ENCODE data around the gene F11R. TPM values are rescaled to one million over a fixed set of nuclear protein-coding genes. Genes with fewer than 3 reads are reported as not detected.
A peak's percentile ranks its signal among the peaks of the same experiment; 100 is the strongest.
"Not testable (repeated sequence)": the region's sequence is repeated elsewhere in the genome, so short reads cannot be mapped to it uniquely, and the experiment has no call there.

Gene F11R
- total RNA-seq, 2 donors from 2014 or later: 134 to 179 TPM

DNA sequence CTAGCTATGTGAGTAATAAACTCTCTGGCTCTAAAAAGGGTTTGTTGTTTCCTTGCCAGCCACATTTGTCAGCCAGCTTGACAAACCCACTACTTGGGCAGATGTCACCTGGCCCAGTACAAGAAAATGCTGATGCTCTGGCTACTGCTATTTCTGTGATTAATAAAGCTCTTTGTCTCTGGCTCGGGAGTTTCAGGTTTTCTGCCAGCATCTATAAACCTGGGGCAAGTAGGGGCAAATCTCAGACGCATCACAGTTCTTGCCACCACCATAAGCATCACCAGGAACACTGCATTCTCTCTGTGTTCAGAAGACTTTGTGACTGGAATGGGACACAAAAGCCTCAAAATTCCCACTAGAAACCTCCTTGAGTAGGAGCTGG is 68.8 kb downstream of the F11R start:
- no peak overlapping the region for H3K27ac ChIP-seq
- intact Hi-C loops (cut with DNase I): no loop called here
- H3K4me3 ChIP-seq: no peak overlapping the region
- TF ChIP-seq, protein P1, sequence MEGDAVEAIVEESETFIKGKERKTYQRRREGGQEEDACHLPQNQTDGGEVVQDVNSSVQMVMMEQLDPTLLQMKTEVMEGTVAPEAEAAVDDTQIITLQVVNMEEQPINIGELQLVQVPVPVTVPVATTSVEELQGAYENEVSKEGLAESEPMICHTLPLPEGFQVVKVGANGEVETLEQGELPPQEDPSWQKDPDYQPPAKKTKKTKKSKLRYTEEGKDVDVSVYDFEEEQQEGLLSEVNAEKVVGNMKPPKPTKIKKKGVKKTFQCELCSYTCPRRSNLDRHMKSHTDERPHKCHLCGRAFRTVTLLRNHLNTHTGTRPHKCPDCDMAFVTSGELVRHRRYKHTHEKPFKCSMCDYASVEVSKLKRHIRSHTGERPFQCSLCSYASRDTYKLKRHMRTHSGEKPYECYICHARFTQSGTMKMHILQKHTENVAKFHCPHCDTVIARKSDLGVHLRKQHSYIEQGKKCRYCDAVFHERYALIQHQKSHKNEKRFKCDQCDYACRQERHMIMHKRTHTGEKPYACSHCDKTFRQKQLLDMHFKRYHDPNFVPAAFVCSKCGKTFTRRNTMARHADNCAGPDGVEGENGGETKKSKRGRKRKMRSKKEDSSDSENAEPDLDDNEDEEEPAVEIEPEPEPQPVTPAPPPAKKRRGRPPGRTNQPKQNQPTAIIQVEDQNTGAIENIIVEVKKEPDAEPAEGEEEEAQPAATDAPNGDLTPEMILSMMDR (IDR thresholded peaks at IDR 0.05): no peak
- no peaks in the 10 kb centered on the region for H3K36me3 ChIP-seq
- no peaks in the 10 kb centered on the region for H3K9me3 ChIP-seq
- no peaks in the 10 kb centered on the region for H3K27me3 ChIP-seq
- no peak for DNase-seq
- no peak overlapping the region for H3K9ac ChIP-seq (ENCODE audit: low read depth in 2 of 2, low read length in 2 of 2)
- no peaks in the 10 kb centered on the region for H3K4me1 ChIP-seq

DNA sequence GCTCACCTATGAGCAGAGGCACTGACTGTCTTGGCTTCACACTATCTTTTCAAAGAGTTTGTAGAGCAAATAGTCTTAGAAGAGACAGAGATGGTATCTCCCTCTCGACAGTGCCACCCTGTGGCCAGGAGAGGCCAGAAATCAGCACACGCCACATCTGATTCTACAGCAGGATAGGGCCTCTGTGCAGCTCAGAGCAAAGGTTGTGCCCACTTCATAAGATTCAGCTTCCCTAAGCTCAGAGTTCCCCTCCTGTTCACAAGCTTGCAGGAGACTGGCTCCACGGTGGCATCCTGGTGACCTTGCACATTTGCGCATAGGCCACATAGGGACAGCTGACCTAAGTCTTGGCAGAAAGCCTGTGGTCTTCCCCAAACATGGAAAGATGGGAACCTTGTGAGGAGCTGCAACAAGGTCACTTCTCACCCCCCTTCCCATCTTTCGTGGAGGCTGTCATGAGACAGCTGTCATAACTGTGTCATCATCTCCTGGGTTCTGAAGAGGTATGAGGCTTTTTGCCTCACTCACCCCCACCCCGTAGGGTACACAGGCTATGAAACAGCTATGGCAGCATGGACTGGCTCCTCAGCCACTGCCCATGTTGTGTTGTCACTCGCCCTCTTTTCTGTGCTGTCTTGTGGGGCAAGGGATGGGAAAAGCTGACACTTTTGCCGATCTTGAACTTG is 69.4 kb downstream of the F11R start:
- Histone ChIP-seq H3K4me1 (no peaks in the 10 kb centered on the region), H3K27ac (no peak overlapping the region), H3K36me3 (no peaks in the 10 kb centered on the region), H3K9ac (ENCODE audit: low read depth in 2 of 2, low read length in 2 of 2) (no peak overlapping the region), H3K9me3 (no peaks in the 10 kb centered on the region), H3K27me3 (no peaks in the 10 kb centered on the region), H3K4me3 (no peak overlapping the region)
- DNase-seq: peak; percentile 74
- TF ChIP-seq, protein P1 (IDR thresholded peaks at IDR 0.05): peak; percentile 67
- intact Hi-C loops (cut with DNase I): loop anchor here (2.0 kb wide), 1 partner anchor 117 kb away; no protein-coding TSS in a partner anchor

DNA sequence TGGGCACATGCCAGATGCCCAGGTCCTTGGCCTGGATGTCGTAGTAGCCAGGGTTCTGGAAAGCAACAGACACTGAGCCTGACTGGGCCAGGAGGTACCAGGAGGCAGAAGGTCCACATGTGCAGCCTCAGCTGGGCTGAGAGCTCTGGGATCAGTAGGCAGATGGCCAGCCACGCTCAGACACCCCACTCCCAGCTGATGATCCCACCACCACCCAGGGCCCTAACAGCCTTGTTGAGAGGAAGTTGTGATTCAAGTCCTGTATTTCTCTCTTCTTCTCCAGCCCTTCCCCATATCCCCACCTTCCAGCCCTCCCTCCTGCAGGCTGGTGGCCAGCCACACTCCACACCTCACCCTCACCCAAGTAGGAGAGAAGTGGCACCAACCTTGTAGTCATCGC is 70.3 kb downstream of the F11R start:
- Histone ChIP-seq H3K36me3 (no peaks in the 10 kb centered on the region), H3K27ac (no peak overlapping the region), H3K27me3 (no peaks in the 10 kb centered on the region), H3K9me3 (no peaks in the 10 kb centered on the region), H3K4me1 (no peaks in the 10 kb centered on the region), H3K9ac (ENCODE audit: low read depth in 2 of 2, low read length in 2 of 2) (no peak overlapping the region), H3K4me3 (no peak overlapping the region)
- no peak for DNase-seq
- intact Hi-C loops (cut with DNase I): loop anchor here (2.0 kb wide), 1 partner anchor 116 kb away; no protein-coding TSS in a partner anchor
- TF ChIP-seq, protein P1 (IDR thresholded peaks at IDR 0.05): no peak

- TF ChIP-seq, protein P1 (IDR thresholded peaks at IDR 0.05): no peak
- Histone ChIP-seq H3K4me3 (no peak overlapping the region), H3K36me3 (no peaks in the 10 kb centered on the region), H3K9ac (ENCODE audit: low read depth in 2 of 2, low read length in 2 of 2) (no peak overlapping the region), H3K9me3 (no peaks in the 10 kb centered on the region), H3K27me3 (no peaks in the 10 kb centered on the region), H3K27ac (no peak overlapping the region), H3K4me1 (no peaks in the 10 kb centered on the region)
- intact Hi-C loops (cut with DNase I): loop anchor here (2.0 kb wide), 1 partner anchor 115 kb away; no protein-coding TSS in a partner anchor
- DNase-seq: no peak
Observed at GRCh38 chr1:160949881-160950280, 71.1 kb downstream of the F11R start.

DNA sequence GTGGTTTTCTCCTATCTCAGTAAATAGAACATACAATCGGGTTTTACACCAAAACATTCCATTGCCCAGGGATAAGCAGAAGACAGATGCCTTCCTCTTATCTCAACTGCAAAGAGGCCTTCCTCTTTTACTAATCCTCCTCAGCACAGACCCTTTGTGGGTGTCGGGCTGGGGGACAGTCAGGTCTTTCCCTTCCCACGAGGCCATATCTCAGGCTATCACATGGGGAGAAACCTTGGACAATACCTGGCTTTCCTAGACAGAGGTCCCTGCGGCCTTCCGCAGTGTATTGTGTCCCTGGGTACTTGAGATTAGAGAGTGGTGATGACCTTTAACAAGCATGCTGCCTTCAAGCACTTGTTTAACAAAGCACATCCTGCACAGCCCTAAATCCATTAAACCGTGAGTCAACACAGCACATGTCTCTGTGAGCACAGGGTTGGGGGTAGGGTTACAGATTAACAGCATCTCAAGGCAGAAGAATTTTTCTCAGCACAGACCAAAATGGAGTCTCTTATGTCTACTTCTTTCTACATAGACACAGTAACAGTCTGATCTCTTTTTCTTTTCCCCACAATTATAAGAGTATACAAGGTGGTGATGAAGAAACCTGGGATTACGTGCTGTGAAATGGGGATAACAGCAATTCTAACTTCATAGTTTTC is 71.6 kb downstream of the F11R start:
- H3K9me3 ChIP-seq; H3K27me3 ChIP-seq; H3K9ac ChIP-seq (ENCODE audit: low read depth in 2 of 2, low read length in 2 of 2); DNase-seq; H3K27ac ChIP-seq; H3K36me3 ChIP-seq; H3K4me1 ChIP-seq; H3K4me3 ChIP-seq; intact Hi-C loops (cut with DNase I): not testable (repeated sequence)

DNA sequence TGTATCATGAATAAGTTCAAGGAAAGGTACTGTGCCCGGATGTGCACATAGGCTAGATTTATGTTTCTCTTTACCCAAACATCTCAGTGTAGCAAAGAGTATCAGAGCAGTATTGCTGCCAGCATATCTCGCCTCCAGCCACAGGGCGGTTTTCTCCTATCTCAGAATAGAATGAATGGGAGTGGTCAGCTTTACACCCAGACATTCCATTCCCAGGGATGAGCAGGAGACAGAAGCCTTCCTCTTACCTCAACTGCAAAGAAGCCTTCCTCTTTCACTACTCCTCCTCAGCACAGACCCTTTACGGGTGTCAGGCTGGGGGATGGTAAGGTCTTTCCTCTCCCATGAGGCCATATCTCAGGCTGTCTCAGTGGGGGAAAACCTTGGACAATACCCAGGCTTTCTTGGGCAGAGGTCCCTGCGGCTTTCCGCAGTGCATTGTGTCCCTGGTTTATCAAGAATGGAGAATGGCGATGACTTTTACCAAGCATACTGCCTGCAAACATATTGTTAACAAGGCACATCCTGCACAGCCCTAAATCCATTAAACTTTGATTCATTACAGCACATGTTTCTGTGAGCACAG is 73.7 kb downstream of the F11R start:
- H3K27ac ChIP-seq; H3K36me3 ChIP-seq; H3K27me3 ChIP-seq; intact Hi-C loops (cut with DNase I); H3K4me1 ChIP-seq; H3K9ac ChIP-seq (ENCODE audit: low read depth in 2 of 2, low read length in 2 of 2); H3K9me3 ChIP-seq; DNase-seq; H3K4me3 ChIP-seq: not testable (repeated sequence)

GRCh38 chr1:160945881-160946280 is 75.1 kb downstream of the F11R start:
- H3K4me1 ChIP-seq; H3K27ac ChIP-seq; intact Hi-C loops (cut with DNase I); H3K36me3 ChIP-seq; H3K27me3 ChIP-seq; H3K4me3 ChIP-seq; H3K9ac ChIP-seq (ENCODE audit: low read depth in 2 of 2, low read length in 2 of 2); DNase-seq; H3K9me3 ChIP-seq: not testable (repeated sequence)

Measured in colonic mucosa (tissue), 4 donors.